ENCODE results near the gene TXLNB. TPM values are rescaled to one million over a fixed set of nuclear protein-coding genes. Genes with fewer than 3 reads are reported as not detected.

Gene TXLNB
- total and polyA plus RNA-seq, 9 donors = 2.3 to 7.9 (median 5.0) TPM

GRCh38 chr6:139282684-139283083 lies 9.1 kb downstream of the TXLNB start:
- TF ChIP-seq EP300 (IDR thresholded peaks at IDR 0.05) = no peak
- TF ChIP-seq, protein P1, sequence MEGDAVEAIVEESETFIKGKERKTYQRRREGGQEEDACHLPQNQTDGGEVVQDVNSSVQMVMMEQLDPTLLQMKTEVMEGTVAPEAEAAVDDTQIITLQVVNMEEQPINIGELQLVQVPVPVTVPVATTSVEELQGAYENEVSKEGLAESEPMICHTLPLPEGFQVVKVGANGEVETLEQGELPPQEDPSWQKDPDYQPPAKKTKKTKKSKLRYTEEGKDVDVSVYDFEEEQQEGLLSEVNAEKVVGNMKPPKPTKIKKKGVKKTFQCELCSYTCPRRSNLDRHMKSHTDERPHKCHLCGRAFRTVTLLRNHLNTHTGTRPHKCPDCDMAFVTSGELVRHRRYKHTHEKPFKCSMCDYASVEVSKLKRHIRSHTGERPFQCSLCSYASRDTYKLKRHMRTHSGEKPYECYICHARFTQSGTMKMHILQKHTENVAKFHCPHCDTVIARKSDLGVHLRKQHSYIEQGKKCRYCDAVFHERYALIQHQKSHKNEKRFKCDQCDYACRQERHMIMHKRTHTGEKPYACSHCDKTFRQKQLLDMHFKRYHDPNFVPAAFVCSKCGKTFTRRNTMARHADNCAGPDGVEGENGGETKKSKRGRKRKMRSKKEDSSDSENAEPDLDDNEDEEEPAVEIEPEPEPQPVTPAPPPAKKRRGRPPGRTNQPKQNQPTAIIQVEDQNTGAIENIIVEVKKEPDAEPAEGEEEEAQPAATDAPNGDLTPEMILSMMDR (IDR thresholded peaks at IDR 0.05) = no peak
- no peak for TF ChIP-seq POLR2A (IDR thresholded peaks at IDR 0.05)
- 68 to 94% (median 89%) methylated on average over 3 of the region's 3 CpGs for WGBS, 3 donors
- no peaks in the 10 kb centered on the region for H3K27me3 ChIP-seq
- no peaks in the 10 kb centered on the region for H3K36me3 ChIP-seq
- H3K9me3 ChIP-seq = no peaks in the 10 kb centered on the region
- H3K27ac ChIP-seq = no peak overlapping the region
- peaks cover 5% of the 10 kb centered on the region for H3K4me1 ChIP-seq (ENCODE audit: insufficient read depth)
- H3K4me3 ChIP-seq = no peak overlapping the region
- no peak for DNase-seq
- intact Hi-C loops (cut with DNase I) = no loop called here

DNA sequence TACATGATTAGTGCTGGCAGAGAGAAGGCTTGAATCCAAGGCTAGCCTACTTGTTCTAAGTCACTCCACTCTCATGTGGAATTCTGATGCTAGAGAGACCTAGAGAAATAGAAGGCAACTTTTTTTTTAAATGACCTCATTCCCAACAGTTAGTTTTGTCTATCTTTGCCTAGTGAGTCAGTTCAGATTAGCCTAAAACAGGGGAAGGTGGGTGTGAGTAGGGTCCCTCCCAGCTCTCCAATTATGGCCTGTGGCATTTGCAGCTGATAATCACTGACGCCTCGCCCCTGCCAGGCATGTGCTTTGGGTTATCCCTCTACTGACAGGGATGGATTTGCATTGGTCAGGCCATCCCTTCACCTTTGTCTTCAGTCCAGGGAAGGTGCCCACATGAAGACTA lies 13.6 kb downstream of the TXLNB start:
- TF ChIP-seq EP300 (IDR thresholded peaks at IDR 0.05) (no peak), POLR2A (IDR thresholded peaks at IDR 0.05) (no peak)
- TF ChIP-seq, protein P1 (IDR thresholded peaks at IDR 0.05) = no peak
- H3K4me3 ChIP-seq = no peak overlapping the region
- no peaks in the 10 kb centered on the region for H3K27me3 ChIP-seq
- no peaks in the 10 kb centered on the region for H3K9me3 ChIP-seq
- H3K4me1 ChIP-seq (ENCODE audit: insufficient read depth) = peaks cover 5% of the 10 kb centered on the region
- no peak for DNase-seq
- intact Hi-C loops (cut with DNase I) = no loop called here
- H3K36me3 ChIP-seq = no peaks in the 10 kb centered on the region
- no peak overlapping the region for H3K27ac ChIP-seq
- WGBS, 3 donors = 55 to 64% (median 55%) methylated on average over 2 of the region's 2 CpGs

DNA sequence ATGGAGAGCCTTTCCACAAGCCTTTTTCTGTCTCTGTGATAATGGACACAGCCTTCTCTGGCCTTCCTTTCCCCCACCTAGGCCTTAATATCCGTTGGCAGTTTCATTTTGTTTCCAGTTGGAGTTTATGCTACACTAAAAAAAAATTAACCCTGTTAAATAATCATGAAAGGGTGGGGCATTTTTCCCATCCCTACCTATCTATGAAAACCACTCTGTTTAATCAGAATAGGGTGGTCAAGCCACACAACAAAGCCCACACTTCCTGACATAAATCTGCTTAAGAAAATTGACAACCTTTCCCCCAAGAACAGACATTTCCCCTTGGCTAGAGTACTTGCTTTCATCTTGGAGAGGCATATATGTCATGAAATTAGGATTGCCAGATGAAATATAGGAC lies 14.2 kb downstream of the TXLNB start:
- Histone ChIP-seq H3K27me3 (no peaks in the 10 kb centered on the region), H3K4me1 (ENCODE audit: insufficient read depth) (peaks cover 5% of the 10 kb centered on the region), H3K4me3 (no peak overlapping the region), H3K27ac (peak overlapping the region in 1 of 2 donors; percentile 13), H3K9me3 (no peaks in the 10 kb centered on the region), H3K36me3 (no peaks in the 10 kb centered on the region)
- no peak for DNase-seq
- WGBS, 3 donors = 10 to 29% (median 13%) methylated on average over 1 of the region's 1 CpG
- intact Hi-C loops (cut with DNase I) = no loop called here
- TF ChIP-seq POLR2A (IDR thresholded peaks at IDR 0.05) (no peak), EP300 (IDR thresholded peaks at IDR 0.05) (no peak)
- TF ChIP-seq, protein P1 (IDR thresholded peaks at IDR 0.05) = no peak

DNA sequence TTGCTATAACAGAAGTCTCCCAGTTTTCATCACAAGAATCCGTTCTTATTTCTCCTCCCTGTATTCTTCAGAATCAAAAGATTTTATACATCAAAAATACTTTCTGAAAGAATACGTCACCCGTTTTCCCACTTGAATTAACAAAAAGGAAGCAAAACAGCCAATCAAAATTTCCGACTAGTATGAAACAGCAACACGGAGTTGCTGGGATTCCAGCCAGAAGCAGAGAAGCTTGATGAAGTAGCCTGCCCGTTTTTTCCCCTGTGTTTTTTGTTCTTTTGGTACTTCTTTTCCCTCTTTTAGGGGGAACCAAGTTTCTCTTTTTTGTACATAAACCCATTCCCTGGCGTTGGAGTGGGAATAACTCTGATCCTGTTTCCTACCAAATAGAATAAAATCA lies 14.6 kb downstream of the TXLNB start:
- Histone ChIP-seq H3K4me3 (no peak overlapping the region), H3K27ac (peak overlapping the region in 1 of 2 donors; percentile 13), H3K9me3 (no peaks in the 10 kb centered on the region), H3K27me3 (no peaks in the 10 kb centered on the region), H3K4me1 (ENCODE audit: insufficient read depth) (peaks cover 5% of the 10 kb centered on the region), H3K36me3 (no peaks in the 10 kb centered on the region)
- DNase-seq = peak in 2 of 5 donors; percentile 30 to 45
- TF ChIP-seq, protein P1 (IDR thresholded peaks at IDR 0.05) = no peak
- no peak for TF ChIP-seq EP300 (IDR thresholded peaks at IDR 0.05)
- no peak for TF ChIP-seq POLR2A (IDR thresholded peaks at IDR 0.05)
- WGBS, 3 donors = 53 to 66% (median 59%) methylated on average over 7 of the region's 7 CpGs
- intact Hi-C loops (cut with DNase I) = no loop called here
